ENCODE results near the gene DBF4B. TPM values are rescaled to one million over a fixed set of nuclear protein-coding genes. Genes with fewer than 3 reads are reported as not detected.

The DBF4B gene
- polyA plus RNA-seq, 1 of the 3 experiments (the other 2 are of a cell fraction), result 8.3 TPM

DNA sequence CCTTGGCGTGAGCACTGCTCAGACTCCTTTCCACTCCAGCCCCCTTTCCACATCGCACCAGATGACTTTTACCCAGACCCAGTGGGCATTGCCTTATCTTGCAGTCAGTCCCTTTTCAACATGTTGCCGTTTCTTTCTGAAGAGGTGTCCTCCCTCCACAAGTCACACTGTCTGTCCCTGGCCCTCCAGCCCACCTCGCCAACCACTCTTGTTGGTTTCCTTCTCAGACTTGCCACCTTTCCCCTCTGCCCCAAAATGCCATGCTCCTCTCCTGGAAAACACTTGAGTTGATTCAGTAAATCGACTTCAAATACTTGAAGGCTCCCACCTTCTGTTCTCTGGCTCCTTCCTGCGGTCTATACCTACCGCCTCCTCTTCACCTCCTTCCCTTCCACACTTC, 42.9 kb downstream of the DBF4B start (continued):
- no peak for TF ChIP-seq EZH2phosphoT487 (IDR thresholded peaks at IDR 0.05; ENCODE audit: borderline replicate concordance, low read depth)
- TF ChIP-seq FOSL2 (IDR thresholded peaks at IDR 0.05; ENCODE audit: borderline replicate concordance, low read depth), result no peak
- no peak for TF ChIP-seq SIN3A (IDR thresholded peaks at IDR 0.05; ENCODE audit: borderline replicate concordance, low read depth, low read length)
- no peak for TF ChIP-seq RXRA (IDR thresholded peaks at IDR 0.05; ENCODE audit: borderline replicate concordance, low read depth)
- TF ChIP-seq SMC3 (IDR thresholded peaks at IDR 0.05; ENCODE audit: low read depth, low read length), result no peak

DNA sequence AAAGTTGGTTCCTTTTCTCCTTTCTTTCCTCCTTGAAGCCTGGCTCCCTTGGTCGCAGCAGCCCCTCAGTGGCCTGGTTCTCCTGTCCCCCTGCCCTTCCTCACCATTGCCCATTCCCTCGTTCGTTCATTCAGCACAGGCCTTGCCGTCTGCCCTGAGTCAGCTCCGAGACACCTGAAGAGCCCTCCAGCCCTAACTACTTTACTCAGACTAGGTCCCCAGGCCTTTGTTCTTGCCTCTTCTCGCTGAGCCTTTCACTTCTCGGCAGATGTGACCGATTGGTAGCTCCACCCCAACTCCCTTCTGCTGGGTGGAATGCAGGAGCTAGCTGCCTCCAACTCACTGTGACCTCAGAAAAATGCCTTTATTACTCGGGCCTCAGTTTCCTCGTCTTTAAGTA, 43.3 kb downstream of the DBF4B start:
- no peak for DNase-seq
- Histone ChIP-seq H3F3A (replicated peaks; ENCODE audit: insufficient read depth) (no peaks in the 10 kb centered on the region), H3K4me2 (no peak overlapping the region), H4K20me1 (ENCODE audit: insufficient read depth) (no peaks in the 10 kb centered on the region), H3K9me2 (no peaks in the 10 kb centered on the region), H3K79me2 (ENCODE audit: insufficient read depth) (no peaks in the 10 kb centered on the region), H3K36me3 (replicated peaks in 1 of 2; ENCODE audit: control insufficient read depth in 1 of 2, insufficient read depth in 2 of 2, low read length in 1 of 2) (peaks cover 2 to 3% of the 10 kb centered on the region in 2 experiments), H3K4me3 (ENCODE audit: low read depth in 2 of 2, low read length in 1 of 2) (no peak overlapping the region), H3K4me1 (ENCODE audit: control insufficient read depth in 1 of 2, insufficient read depth in 2 of 2, low read depth in 1 of 2, low read length in 1 of 2) (peaks cover 0 to 7% of the 10 kb centered on the region in 2 experiments; a peak in 1 of 4 replicates), H3K27ac (ENCODE audit: low read depth in 2 of 2, low read length in 1 of 2) (no peak overlapping the region), H3K27me3 (ENCODE audit: insufficient read depth) (no peaks in the 10 kb centered on the region), H2AFZ (ENCODE audit: low read depth) (no peak overlapping the region), H3K9me3 (no peaks in the 10 kb centered on the region), H3K9ac (no peak overlapping the region)
- TF ChIP-seq, protein P1, sequence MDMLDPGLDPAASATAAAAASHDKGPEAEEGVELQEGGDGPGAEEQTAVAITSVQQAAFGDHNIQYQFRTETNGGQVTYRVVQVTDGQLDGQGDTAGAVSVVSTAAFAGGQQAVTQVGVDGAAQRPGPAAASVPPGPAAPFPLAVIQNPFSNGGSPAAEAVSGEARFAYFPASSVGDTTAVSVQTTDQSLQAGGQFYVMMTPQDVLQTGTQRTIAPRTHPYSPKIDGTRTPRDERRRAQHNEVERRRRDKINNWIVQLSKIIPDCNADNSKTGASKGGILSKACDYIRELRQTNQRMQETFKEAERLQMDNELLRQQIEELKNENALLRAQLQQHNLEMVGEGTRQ (IDR thresholded peaks at IDR 0.05; ENCODE audit: borderline replicate concordance, low read depth, low read length), result no peak
- no peak for TF ChIP-seq JUND (IDR thresholded peaks at IDR 0.05)
- TF ChIP-seq, protein P2, sequence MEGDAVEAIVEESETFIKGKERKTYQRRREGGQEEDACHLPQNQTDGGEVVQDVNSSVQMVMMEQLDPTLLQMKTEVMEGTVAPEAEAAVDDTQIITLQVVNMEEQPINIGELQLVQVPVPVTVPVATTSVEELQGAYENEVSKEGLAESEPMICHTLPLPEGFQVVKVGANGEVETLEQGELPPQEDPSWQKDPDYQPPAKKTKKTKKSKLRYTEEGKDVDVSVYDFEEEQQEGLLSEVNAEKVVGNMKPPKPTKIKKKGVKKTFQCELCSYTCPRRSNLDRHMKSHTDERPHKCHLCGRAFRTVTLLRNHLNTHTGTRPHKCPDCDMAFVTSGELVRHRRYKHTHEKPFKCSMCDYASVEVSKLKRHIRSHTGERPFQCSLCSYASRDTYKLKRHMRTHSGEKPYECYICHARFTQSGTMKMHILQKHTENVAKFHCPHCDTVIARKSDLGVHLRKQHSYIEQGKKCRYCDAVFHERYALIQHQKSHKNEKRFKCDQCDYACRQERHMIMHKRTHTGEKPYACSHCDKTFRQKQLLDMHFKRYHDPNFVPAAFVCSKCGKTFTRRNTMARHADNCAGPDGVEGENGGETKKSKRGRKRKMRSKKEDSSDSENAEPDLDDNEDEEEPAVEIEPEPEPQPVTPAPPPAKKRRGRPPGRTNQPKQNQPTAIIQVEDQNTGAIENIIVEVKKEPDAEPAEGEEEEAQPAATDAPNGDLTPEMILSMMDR (IDR thresholded peaks at IDR 0.05), result no peak
- TF ChIP-seq, protein P3, sequence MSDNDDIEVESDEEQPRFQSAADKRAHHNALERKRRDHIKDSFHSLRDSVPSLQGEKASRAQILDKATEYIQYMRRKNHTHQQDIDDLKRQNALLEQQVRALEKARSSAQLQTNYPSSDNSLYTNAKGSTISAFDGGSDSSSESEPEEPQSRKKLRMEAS (IDR thresholded peaks at IDR 0.05; ENCODE audit: low read depth), result no peak
- no peak for TF ChIP-seq FOXJ3 (CRISPR knock-in tag; IDR thresholded peaks at IDR 0.05)
- TF ChIP-seq RXRA (IDR thresholded peaks at IDR 0.05; ENCODE audit: borderline replicate concordance, low read depth), result no peak
- TF ChIP-seq MXI1 (IDR thresholded peaks at IDR 0.05; ENCODE audit: low read depth, low read length), result no peak
- TF ChIP-seq GABPA (IDR thresholded peaks at IDR 0.05; ENCODE audit: low read depth), result no peak
- TF ChIP-seq RFX5 (IDR thresholded peaks at IDR 0.05; ENCODE audit: low read length), result no peak
- TF ChIP-seq EZH2phosphoT487 (IDR thresholded peaks at IDR 0.05; ENCODE audit: borderline replicate concordance, low read depth), result no peak
- TF ChIP-seq, protein P4, sequence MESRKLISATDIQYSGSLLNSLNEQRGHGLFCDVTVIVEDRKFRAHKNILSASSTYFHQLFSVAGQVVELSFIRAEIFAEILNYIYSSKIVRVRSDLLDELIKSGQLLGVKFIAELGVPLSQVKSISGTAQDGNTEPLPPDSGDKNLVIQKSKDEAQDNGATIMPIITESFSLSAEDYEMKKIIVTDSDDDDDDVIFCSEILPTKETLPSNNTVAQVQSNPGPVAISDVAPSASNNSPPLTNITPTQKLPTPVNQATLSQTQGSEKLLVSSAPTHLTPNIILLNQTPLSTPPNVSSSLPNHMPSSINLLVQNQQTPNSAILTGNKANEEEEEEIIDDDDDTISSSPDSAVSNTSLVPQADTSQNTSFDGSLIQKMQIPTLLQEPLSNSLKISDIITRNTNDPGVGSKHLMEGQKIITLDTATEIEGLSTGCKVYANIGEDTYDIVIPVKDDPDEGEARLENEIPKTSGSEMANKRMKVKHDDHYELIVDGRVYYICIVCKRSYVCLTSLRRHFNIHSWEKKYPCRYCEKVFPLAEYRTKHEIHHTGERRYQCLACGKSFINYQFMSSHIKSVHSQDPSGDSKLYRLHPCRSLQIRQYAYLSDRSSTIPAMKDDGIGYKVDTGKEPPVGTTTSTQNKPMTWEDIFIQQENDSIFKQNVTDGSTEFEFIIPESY (IDR thresholded peaks at IDR 0.05; ENCODE audit: borderline replicate concordance, low read depth), result no peak
- TF ChIP-seq EP300 (IDR thresholded peaks at IDR 0.05; ENCODE audit: borderline replicate concordance in 1 of 2, low read depth in 1 of 2, low read length in 1 of 2), result no peak
- no peak for TF ChIP-seq POLR2AphosphoS5 (IDR thresholded peaks at IDR 0.05; ENCODE audit: low read depth, low read length)
- no peak for TF ChIP-seq SIN3A (IDR thresholded peaks at IDR 0.05; ENCODE audit: borderline replicate concordance, low read depth, low read length)
- TF ChIP-seq ELF1 (IDR thresholded peaks at IDR 0.05), result no peak
- ChIA-PET CTCF (no interaction called here), POLR2A (no interaction called here)
- WGBS (ENCODE audit: low lambda C conversion rate), result 93% methylated on average over 10 of the region's 10 CpGs
